ENCODE measurements around the gene S1PR2.

Gene S1PR2, protein sequence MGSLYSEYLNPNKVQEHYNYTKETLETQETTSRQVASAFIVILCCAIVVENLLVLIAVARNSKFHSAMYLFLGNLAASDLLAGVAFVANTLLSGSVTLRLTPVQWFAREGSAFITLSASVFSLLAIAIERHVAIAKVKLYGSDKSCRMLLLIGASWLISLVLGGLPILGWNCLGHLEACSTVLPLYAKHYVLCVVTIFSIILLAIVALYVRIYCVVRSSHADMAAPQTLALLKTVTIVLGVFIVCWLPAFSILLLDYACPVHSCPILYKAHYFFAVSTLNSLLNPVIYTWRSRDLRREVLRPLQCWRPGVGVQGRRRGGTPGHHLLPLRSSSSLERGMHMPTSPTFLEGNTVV

DNA sequence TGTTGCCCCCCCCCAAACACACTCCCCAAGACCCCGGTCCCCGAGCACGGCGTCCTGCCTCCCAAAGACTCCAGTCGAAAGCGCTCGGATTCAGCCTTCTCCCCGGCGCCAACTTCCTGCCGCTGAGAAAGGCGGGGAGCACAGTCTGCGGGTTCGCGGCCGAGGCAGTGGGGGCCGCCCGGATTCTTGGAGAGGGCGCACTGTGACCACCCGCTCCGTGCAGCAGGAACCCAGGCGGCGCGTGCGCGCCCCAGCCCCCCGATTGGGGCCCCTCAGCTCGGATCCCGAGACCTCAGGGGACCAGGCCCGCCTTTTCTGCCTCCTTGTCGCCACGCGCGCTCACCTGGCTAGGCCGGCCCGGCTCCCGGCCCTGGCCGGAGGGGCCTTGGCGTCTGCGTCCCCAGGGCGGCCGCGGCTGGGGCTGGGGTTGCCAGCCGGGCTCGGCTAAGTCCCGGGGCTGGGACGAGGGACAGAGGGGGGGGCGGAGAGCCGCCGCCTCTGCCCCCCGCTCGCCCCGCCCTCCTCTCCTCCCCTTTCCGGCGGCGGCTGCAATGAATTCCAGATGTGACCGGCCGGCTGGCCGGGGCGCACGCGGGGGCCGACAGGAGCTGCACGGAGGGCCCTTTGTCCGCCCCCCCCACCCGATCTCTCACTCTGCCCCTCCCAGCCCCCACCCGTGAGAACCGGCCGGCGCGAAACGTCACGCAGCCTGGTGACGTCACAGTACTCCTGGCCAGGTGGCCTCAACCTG, at the start of gene S1PR2:
Gene S1PR2, minus strand, starts transcription at position 471 of the 751 bp plus-strand sequence. CDS start 6,426 bp downstream, outside the sequence.
- DNase-seq: peak; percentile 67

DNA sequence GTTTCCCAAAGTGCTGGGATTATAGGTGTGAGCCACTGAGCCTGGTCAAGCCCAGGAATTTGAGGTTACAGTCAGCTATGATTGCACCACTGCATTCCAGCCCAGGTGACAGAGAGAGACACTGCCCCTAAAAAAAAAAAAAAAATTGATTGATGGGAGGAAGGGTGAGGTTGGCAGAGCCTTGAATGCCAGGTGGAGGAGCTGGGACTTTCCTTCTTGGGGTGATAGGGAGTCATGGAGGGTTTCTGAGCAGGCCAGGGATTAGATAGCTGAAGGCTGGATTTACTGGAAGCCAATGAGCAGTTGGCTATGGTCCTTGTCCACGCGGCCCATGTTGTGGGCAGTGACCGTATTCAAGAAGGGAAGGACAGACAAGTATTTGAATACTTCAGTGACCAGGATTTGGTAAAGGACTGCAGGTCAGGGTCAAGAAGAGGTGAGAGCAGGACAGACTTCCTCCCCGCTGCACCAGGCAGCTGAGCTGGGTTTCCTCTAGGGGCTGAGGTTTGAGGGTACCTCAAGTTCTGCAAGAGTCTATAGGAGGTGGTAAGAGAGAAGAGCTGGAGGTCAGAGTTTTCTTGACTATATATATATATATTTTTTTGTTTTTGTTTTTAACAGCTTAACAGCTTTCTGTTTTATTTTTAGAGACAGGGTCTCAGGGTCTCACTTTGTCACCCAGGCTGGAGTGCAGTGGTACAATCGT, 48.8 kb upstream of the S1PR2 start:
- no peak for DNase-seq

DNA sequence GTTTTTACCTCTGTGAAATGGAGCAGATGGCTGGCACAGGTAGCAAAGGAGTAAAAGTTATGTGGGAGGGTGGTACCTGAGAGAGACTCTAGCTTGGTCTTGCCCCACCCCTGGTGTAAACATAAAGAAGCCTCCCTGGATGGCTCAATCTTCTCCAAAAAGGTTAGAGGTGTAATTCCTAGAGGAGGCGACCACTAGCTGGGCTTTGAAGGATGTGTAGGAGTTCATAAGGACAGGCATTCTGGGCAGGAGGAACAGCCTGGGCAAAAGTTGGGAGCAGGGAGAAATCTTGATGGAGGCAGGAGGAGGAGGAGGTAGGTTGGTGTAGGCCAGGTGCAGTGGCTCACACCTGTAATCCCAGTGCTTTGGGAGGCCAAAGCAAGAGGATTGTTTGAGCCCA, 47.8 kb upstream of the S1PR2 start:
- no peak for DNase-seq

DNA sequence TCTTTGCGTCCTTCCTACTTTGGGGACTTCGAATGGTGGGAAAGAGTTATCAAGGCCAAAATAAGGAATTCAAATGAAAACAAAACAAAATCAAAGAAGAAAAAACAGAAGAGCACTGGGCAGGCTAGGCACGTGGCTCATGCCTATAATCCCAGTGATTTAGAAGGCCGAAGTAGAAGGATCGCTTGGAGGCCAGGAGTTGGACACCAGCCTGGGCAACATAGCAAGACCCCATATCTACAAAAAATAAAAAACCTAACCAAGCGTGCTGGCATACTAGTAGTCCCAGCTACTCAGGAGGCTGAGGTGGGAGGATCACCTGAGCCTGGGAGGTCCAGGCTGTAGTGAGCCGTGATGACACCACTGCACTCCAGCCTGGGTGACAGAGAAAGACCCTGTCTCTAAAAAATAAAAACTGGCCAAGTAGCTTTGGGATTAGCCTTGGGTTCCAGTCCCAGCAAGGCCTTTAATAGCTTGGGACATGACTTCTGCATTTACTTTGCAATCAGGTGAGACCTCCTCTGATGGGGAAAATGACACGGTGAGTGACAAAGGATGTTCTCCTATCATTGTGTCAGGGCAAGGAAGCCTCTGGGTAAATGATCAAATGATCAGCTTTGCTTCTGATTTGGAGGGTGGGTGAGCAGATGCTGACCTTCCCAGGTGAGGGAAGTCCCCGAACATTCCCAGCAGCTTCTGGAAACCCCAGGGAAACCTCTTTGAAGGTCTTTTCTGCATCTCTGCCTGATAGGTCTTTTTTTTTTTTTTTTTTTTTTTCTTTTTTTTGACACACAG, 46.9 kb upstream of the S1PR2 start:
- DNase-seq: no peak

DNA sequence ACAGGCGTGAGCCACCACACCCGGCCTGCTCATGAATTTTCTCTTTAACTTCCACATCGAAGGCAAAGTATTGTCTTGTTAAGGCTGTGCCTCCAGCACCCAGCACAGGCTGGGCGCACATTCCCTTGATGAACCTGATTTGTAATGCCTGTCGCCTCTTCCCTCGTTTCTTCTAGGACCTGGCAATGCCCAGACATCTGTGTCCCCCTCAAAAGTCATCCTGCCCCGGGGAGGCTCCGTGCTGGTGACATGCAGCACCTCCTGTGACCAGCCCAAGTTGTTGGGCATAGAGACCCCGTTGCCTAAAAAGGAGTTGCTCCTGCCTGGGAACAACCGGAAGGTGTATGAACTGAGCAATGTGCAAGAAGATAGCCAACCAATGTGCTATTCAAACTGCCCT, 43.5 kb upstream of the S1PR2 start:
- no peak for DNase-seq

DNA sequence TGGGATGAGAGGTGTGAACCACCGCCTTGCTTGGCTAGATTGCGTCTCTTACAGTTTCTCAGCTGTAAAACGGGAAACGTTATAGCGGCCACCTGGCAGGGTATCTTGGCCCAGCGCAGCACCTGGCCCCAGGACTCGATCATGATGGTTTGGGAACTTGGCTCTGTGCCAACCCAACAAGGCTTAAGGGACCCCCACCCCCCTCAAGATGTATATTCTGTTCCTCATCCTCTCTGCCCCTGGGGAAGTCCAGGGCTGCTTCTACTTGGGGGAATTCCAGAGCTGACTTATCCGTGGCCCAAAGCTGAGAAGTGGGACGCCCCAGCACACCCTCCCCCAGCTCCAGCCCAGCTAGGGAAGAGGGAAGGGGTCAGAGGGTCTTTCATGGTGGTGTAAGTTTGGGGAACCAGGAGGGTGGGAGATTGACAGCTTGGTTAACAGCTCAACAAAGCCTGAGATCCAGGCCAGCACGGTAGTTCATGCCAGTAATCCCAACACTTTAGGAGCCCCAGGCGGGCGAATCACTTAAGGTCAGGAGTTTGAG, 40.5 kb upstream of the S1PR2 start:
- no peak for DNase-seq

DNA sequence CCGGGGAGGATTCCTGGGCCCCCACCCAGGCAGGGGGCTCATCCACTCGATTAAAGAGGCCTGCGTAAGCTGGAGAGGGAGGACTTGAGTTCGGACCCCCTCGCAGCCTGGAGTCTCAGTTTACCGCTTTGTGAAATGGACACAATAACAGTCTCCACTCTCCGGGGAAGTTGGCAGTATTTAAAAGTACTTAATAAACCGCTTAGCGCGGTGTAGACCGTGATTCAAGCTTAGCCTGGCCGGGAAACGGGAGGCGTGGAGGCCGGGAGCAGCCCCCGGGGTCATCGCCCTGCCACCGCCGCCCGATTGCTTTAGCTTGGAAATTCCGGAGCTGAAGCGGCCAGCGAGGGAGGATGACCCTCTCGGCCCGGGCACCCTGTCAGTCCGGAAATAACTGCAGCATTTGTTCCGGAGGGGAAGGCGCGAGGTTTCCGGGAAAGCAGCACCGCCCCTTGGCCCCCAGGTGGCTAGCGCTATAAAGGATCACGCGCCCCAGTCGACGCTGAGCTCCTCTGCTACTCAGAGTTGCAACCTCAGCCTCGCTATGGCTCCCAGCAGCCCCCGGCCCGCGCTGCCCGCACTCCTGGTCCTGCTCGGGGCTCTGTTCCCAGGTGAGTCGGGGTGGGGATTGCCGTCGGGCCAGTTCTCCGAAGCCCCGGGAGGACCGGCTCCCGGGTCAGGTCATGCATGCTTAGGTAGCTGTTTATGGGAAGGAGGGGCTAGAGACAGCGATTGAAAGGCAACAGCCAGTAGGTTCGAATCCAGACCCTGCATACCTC, 39.7 kb upstream of the S1PR2 start, which contains the start of gene ICAM1:
Gene ICAM1, plus strand, starts transcription at position 505 of the 779 bp plus-strand sequence. Its CDS starts 40 bp downstream, at position 545.
- peak; percentile 77 for DNase-seq

DNA sequence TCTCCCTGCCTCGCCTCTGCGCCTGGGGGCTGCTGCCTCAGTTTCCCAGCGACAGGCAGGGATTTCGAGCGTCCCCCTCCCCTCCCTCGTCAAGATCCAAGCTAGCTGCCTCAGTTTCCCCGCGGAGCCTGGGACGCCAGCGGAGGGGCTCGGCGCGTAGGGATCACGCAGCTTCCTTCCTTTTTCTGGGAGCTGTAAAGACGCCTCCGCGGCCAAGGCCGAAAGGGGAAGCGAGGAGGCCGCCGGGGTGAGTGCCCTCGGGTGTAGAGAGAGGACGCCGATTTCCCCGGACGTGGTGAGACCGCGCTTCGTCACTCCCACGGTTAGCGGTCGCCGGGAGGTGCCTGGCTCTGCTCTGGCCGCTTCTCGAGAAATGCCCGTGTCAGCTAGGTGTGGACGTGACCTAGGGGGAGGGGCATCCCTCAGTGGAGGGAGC, 39.1 kb upstream of the S1PR2 start:
- DNase-seq: peak; percentile 77

DNA sequence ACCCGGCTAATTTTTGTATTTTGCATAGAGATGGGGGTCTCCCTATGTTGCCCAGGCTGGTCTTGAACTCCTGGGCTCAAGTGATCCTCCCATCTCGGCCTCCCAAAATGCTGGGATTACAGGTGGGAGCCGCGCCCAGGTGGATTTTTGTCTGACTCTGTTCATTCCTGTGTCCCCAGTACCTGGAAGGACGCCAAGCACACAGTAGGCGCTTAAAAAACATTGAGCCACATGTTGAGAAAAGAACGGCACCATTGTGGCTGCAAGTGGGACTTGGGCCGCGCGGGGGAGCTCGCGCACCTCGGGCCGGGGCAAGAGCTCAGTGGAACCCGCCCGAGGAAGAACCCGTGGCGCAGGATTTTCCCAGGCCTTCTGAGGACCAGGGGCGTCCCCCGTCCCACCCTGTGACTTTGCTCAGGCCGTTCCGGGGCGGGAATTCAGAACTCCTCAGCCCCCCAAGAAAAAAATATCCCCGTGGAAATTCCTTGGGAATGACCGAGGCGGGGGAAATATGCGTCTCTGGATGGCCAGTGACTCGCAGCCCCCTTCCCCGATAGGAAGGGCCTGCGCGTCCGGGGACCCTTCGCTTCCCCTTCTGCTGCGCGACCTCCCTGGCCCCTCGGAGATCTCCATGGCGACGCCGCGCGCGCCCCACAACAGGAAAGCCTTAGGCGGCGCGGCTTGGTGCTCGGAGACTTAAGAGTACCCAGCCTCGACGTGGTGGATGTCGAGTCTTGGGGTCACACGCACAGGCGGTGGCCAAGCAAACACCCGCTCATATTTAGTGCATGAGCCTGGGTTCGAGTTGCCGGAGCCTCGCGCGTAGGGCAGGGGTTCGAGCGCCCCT, 38.4 kb upstream of the S1PR2 start:
- peak; percentile 87 for DNase-seq

DNA sequence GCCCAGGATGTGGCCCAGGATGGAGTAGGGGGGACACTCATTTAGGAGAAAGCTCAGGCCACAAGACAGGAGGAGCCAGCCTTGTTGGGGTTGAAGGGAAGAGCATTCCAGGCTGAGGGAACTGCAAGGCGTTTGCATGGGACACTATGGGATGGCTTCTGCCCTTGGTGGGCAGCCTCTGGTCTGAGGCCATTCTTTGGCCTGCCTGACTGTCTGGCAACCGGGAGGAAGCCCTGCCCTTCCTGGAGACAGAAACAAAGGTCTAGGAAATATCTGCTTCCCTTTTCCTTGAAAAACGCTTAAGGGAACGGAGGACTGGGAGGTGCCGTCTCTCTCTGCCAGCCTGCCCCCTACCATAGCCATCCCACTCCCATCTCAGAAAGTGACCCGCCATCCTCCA, 36.9 kb upstream of the S1PR2 start:
- DNase-seq: no peak

DNA sequence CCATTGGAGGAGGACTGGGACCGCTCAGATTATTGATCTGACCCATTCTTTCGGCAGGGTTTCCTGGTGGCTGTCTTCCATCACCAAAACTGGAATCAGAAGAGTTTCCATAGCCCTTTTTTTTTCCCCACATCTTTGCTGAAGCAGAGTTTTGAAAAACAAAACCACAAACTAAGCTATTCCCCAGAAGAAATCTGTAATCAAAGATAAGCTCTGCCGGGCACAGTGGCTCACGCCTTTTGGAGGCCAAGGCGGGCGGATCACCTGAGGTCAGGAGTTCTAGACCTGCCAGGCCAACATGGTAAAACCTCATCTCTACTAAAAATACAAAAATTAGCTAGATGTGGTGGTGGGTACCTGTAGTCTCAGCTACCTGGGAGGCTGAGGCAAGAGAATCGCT, 35.6 kb upstream of the S1PR2 start:
- DNase-seq: no peak

DNA sequence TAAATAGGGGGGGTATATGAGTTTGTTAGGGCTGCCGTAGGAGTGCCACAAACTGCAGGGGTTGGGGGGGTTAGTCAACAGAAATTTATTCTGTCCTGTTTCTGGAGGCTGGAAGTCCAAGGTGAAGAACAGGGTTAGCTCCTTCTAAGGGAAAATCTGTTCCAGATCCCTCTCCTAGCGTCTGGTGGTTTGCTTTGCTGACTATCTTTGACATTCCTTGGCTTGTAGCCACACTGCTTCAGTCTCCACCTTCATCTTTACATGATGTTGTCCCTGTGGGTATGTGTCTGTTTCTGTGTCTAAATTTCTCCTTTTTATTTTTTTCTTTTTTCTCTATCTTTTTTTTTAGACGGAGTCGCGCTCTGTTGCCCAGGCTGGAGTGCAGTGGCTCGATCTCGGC, 31.6 kb upstream of the S1PR2 start:
- no peak for DNase-seq

DNA sequence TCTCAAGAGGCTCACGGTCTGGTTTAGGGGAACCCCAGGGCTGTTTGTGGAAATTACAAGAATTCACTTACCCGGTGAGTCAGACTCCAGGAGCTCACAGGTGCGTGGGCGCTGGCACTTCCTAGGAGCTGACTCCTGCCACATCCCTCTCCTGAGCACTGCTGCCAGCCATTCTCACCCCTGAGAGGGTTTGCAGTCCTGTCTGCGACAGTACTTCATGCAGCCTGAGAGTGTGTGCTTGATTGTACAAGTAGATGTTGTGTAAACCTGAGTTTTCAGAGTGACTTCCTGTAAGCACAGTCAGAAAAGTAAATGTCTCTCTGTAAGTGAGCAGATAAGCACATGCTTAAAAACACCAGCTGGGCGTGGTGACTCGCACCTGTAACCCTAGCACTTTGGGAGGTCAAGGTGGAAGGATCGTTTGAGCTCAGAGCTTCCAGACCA, 29.0 kb upstream of the S1PR2 start:
- DNase-seq: peak; percentile 80

DNA sequence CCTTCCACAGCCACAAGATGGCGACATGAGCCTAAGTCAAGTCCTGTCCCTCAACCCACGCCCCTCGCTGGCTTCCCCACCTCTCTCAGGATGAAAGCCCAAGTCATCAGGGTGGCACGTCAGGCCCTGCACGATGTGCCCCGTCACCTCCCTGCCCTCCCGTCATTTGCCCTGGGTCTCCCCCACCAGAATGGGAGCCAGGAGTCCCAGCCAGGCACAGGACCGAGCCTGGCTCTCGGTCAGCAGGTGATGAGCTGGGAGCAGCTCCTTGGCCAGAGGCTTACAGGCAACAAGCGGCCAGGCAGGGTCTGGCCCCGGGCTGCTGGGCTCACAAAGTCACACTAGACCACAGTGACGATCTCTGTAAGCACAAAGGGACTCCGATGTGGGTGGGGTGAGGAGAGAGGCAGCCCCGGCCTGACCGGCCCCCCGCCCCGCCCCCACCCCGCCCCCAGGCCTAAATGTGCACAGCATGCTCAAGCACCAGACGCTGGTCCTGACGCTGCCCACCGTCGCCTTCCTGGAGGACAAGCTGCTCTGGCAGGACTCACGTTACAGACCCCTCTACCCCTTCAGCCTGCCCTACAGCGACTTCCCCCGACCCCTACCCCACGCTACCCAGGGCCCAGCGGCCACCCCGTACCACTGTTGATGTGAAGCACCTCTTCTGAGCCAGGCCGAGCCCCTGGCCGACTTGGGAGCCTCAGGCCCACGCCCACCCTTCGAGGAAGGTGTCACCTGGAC, 28.2 kb upstream of the S1PR2 start:
- peak; percentile 96 for DNase-seq

DNA sequence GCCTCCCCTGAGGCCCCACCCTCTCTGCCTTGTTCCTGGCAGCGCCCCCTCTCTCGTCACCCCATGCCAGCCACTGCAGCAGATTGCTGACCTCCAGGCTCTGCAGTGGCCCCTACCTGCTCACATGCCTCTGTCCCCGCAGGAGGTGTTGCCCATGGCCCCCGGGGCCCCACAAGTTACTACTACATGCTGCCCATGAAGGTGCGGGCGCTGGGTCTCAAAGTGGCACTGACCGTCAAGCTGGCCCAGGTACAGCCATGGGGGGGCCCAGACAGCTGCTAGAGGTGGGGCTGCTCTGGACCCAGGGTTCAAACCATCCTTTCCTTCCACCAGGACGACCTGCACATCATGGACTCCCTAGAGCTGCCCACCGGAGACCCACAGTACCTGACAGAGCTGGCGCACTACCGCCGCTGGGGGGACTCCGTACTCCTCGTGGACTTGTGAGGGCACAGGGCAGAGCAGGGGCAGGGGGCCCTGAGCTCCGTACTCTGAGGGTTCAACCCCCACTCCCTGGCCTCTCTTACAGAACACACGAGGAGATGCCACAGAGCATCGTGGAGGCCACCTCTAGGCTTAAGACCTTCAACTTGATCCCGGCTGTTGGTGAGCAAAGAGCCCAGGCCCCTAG, 27.1 kb upstream of the S1PR2 start:
- no peak for DNase-seq

DNA sequence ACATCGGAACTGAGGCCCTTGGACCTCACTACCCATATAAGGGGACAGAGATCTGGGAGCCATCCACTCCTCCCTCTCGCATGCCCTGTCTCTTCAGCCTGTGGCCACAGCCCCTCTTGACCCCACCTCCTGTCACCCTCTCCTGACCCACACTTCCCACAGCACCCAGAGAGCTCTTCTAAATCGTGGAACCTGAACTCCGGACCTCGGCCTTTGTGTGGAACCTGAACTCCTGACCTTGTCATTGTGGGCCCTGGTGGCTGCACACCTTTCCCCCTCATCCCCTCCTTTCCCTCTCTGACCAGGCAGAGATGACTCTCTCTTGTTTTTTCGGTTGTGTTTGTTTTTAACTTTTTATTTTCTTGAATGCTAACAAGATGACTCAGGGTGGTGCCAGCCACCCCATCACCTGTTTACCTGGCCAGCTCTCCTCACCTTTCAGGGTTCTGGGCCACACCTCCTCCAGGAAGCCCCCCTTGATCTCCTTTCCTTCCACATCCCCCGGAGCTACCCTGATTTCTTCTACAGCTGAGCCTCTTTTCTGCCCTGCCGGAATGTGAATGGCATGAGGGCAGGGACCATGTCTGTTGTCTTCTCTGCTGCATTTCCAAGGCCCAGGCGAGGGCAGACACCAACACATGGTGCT, 26.0 kb upstream of the S1PR2 start:
- no peak for DNase-seq

DNA sequence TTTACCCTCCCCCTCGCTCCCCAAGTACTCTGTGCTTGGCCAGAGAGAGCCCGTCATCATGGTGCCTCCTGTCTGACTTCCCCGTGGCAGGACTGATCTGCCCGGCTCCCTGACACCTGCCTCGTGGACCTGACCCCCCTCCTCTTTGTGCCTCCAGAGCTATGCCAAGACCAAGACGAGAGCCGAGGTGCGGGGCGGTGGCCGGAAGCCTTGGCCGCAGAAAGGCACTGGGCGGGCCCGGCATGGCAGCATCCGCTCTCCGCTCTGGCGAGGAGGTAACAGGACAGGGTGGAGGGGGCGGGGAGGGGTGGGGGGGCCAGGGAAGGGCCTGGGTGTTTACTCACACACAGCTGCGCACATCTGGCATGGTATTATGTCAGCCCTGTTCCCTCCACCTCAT, 25.4 kb upstream of the S1PR2 start:
- no peak for DNase-seq

DNA sequence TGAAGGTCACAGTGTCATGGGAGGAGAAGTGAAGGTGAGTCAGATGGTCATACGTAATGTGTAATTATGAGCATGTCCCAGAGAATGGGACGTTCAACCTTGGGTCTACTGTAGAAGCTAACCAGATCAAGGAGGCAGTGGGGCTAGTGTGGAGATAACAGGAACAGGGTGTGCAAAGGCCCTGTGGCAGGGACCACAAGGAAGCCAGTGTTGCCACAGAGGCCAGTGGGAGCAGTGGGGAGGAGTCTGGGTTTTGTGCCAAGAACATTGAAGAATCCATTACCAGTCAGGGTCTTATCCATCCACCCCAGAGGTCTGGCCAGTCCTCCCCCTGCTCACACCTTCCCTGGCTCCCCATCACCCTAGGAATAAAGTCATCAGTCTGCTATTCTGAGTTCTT, 24.2 kb upstream of the S1PR2 start:
- DNase-seq: no peak

DNA sequence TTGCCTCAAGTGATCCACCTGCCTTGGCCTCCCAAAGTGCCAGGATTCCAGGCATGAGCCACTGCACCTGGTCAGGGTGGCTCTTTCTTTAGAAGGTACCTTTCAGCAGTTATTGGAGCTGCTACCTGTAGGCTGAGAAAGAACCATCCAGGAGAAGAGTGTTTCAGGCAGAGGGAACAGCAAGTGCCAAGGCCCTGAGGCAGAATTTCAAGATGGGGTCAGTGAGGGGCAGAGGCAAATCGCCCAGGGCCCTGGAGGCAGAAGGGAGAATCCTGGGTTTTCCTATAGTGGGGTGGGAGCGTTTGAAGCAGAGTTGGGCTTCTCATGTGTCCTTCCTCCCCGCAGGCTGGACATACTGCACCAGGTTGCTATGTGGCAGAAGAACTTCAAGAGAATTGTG, 23.1 kb upstream of the S1PR2 start:
- DNase-seq: no peak
